ENCODE data around the gene SPSB2.

The SPSB2 gene

GRCh38 chr12:6863586-6864321 is 9.3 kb downstream of the SPSB2 start:
- no peak for DNase-seq (ENCODE audit: low read depth)

GRCh38 chr12:6863033-6863432 is 10.1 kb downstream of the SPSB2 start:
- TF ChIP-seq MAX (IDR thresholded peaks at IDR 0.05; ENCODE audit: low read depth, low read length): no peak
- no peak for TF ChIP-seq MYC (IDR thresholded peaks at IDR 0.05; ENCODE audit: low read depth, low read length)
- no peak for TF ChIP-seq CTCF (IDR thresholded peaks at IDR 0.05; ENCODE audit: low read depth, low read length)
- TF ChIP-seq POLR2A (IDR thresholded peaks at IDR 0.05; ENCODE audit: extremely low read depth, insufficient read length): no peak
- H3K4me3 ChIP-seq (ENCODE audit: low read depth, low read length): no peak overlapping the region
- no peak for DNase-seq (ENCODE audit: low read depth)

More at GRCh38 chr12:6863586-6864321, 9.3 kb downstream of the SPSB2 start:
- H3K4me3 ChIP-seq (ENCODE audit: low read depth, low read length): no peak overlapping the region
- TF ChIP-seq CTCF (IDR thresholded peaks at IDR 0.05; ENCODE audit: low read depth, low read length): no peak
- no peak for TF ChIP-seq MAX (IDR thresholded peaks at IDR 0.05; ENCODE audit: low read depth, low read length)
- TF ChIP-seq POLR2A (IDR thresholded peaks at IDR 0.05; ENCODE audit: extremely low read depth, insufficient read length): no peak
- no peak for TF ChIP-seq MYC (IDR thresholded peaks at IDR 0.05; ENCODE audit: low read depth, low read length)

GRCh38 chr12:6861391-6861790 is 11.7 kb downstream of the SPSB2 start:
- DNase-seq (ENCODE audit: low read depth): no peak
- no peak for TF ChIP-seq POLR2A (IDR thresholded peaks at IDR 0.05; ENCODE audit: extremely low read depth, insufficient read length)
- no peak for TF ChIP-seq MYC (IDR thresholded peaks at IDR 0.05; ENCODE audit: low read depth, low read length)
- no peak for TF ChIP-seq MAX (IDR thresholded peaks at IDR 0.05; ENCODE audit: low read depth, low read length)
- TF ChIP-seq CTCF (IDR thresholded peaks at IDR 0.05; ENCODE audit: low read depth, low read length): no peak
- no peak overlapping the region for H3K4me3 ChIP-seq (ENCODE audit: low read depth, low read length)

GRCh38 chr12:6860942-6861341 is 12.2 kb downstream of the SPSB2 start:
- H3K4me3 ChIP-seq (ENCODE audit: low read depth, low read length): no peak overlapping the region
- DNase-seq (ENCODE audit: low read depth): no peak
- TF ChIP-seq CTCF (IDR thresholded peaks at IDR 0.05; ENCODE audit: low read depth, low read length): no peak
- no peak for TF ChIP-seq MAX (IDR thresholded peaks at IDR 0.05; ENCODE audit: low read depth, low read length)
- TF ChIP-seq POLR2A (IDR thresholded peaks at IDR 0.05; ENCODE audit: extremely low read depth, insufficient read length): no peak
- TF ChIP-seq MYC (IDR thresholded peaks at IDR 0.05; ENCODE audit: low read depth, low read length): no peak

- H3K4me3 ChIP-seq (ENCODE audit: low read depth, low read length): no peak overlapping the region
- DNase-seq (ENCODE audit: low read depth): no peak
- TF ChIP-seq MYC (IDR thresholded peaks at IDR 0.05; ENCODE audit: low read depth, low read length) (no peak), MAX (IDR thresholded peaks at IDR 0.05; ENCODE audit: low read depth, low read length) (no peak), CTCF (IDR thresholded peaks at IDR 0.05; ENCODE audit: low read depth, low read length) (no peak), POLR2A (IDR thresholded peaks at IDR 0.05; ENCODE audit: extremely low read depth, insufficient read length) (no peak)
Observed at GRCh38 chr12:6860116-6860515, 13.0 kb downstream of the SPSB2 start.

Measured in NB4 (cell line).